Hypothalamus (tissue), 51 donors: ENCODE measurements around the gene ABCA4.

Source experiments
- DNase-seq, 51 donors: peaks; one replicate each; lab custom pipeline; 2025; lab: John Stamatoyannopoulos, UW

ABCA4 gene

DNA sequence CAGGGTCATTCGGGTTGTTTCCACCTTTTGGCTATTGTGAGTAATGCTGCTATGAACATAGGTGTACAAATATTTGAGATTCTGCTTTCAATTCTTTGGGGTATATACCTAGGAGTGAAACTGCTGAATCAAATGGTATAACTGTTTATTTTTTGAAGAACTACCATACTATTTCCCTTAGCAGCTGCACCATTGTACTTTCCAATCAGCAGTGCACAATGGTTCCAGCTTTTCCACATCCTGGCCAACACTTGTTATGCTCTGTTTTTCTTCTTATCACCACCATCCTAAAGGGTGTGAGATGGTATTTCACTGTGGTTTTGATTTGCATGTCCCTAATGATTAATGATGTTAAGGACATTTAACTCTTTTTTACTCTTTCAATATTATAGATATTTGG, 3.6 kb upstream of the ABCA4 start:
- DNase-seq, result no peak

DNA sequence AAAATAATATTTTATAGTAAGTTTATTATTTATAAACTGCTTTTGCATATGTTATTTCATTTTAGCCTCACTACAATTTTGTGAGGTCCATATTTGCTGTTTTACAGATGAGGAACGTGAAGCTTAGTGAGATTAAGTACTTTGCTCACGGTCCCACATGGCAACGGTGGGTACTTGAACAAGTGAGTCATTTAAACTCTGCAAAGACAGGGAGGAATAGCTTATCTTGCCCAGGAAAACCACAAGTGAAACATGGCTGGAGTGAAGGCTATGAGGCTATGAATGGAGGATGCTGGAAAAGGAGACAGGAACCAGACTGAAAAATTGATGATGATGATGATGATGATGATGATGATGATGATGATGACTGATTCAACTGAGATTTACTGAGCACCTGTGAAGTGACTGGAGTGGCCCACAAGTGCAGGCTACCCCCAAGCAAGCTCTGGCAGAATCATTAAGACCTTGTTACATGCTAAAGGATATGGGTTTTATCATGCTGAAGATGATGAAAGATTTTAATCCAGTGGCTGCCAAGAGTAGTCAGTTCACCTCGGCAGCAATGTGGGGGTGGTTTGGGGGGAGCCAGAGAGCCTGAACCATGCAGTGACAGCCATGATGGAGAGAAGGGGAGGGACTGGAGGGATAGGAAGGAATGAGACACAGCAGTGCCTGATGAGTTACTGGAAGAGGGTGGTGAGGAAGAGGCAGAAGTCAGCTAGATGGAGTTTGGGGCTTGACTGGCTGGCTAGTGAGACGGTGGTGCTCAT, 1.4 kb upstream of the ABCA4 start:
- DNase-seq, result no peak

- DNase-seq, result no peak
These were observed 468 bp upstream of the ABCA4 start for GRCh38 chr1:94121411-94121821.

- DNase-seq, result no peak
These were observed 412 bp downstream of the ABCA4 start for GRCh38 chr1:94120570-94120901.

DNA sequence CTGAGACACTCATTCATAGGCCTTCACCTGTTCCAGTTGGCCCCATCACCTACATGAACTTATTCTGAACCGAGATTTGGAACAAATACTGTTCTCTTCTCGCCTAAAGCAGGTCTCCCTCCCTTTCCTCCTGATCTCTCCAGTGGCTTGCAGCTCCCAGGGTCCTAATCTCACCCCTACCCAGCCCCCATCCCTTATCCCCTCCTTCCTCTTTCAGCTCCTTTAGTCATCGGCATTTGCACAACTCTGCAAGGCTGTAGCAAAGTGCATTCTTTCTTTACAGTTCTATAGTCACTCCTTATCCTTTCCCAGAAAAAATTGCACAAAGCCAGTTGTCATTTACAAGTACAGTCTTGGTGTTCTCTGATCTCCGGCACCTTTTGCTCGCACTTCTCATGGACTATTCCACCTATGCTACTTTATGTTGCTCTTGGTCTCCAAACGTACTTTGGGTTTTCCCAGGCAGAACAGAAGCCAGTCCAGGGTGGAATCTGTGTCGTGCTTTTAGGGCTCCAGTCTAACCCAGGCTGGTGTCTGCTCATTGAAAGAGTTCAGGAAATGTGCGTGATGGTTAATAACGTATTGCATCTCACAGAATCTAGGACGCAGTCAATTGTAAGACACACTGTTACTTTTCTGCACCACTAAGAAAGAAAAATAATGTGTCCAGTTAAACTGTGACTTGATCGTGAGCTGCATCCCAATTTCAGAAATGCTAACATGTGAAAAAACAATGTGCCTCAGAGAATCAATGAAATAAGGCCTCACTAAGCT, 965 bp downstream of the ABCA4 start:
- no peak for DNase-seq

GRCh38 chr1:94119306-94119705, 1.6 kb downstream of the ABCA4 start:
- DNase-seq, result no peak

DNA sequence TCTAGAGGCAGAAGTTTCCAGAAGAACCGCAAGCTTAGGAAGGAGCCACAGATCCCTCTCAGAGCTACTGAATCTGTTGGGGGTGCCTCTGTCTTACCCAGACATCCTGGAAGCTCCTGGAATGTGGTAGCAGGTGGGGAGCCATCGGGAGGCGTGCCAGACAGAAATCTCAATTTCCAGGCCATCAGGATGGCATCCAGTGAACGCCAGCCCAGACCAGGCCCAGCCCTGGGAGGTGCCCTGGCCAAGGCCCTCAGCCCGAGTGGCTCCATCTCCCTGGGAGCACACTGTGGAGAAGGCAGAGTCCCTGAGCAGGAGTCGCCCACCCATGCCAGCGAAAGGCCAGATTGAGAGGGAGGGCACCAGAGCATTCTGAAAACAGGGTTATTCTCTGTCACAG, 2.5 kb downstream of the ABCA4 start:
- DNase-seq, result no peak

DNA sequence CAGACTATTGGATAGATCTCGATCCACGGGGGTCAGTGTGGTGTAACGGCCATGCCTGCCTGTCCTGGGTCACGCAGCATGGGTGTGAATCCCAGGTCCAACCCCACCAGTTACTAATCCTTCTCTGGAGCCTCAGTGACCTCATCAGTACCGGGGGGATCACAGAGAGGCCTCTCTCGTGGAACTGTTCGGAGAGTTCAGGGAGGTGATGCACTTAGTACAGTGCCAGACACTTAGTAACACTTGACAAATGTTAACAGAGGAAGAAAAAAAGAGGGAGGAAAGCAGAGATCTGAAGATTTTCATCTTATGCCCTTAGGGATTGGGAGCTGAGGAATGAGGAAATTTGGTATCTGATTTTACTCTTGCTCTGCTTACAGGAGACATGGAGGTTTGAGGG, 2.9 kb downstream of the ABCA4 start:
- no peak for DNase-seq

- no peak for DNase-seq
These were observed 3.6 kb downstream of the ABCA4 start for GRCh38 chr1:94117259-94117851.

DNA sequence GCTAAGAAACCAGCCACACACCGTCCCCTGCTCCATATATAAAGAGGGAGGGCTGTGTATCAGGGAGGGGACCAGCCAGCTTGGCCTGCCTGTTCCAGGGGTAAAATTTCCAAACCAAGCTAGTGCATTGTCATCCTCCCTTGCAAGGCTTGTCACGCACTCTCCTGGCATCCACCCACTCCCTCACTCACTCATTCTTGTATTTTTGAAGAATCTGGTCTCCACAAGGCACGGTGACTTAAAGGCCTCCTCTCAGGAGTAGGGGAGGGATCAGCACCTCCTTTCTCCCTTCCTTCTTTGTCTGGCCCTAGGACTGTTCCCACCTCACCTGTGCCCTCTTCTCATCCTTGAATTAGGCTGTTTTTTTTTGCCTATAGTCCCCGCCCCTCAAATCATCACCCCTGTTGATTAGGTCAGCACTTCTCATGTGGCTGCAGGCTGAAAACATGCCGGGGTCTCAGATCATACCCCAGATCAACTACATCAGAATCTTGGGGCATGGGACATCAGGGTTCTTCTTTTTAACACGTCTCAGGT, 5.0 kb downstream of the ABCA4 start:
- DNase-seq, result peak in 1 of 51 donors; percentile 17

DNA sequence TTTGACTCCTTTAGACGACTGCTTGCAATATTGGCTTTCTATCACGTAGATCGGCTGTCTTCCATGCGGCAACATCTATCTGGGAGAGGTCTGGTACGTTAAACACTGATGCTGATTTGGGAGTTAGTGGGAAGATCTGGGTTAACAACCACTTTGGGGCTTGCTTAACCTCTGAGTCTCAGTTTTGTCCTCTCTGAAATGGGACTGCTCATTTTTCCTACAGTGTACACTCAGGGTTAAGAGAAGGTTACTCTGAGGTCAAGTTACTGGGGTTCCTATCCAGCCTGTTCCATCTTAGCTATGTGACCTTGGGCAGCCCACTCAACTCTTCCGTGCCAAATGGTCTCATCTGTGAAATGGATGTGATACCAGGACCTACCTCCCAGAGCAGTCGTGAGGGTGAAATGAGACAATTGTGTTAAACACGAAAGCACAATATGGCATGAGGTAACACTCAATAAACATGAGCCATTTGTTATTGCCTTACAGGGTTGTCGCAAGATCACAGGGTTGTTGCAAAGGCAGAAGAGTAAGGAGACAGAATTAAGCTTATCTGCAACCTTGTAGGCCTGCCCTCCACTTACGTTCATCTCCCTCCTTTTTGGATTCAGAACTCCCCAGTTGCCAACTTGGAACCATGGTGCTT, 5.6 kb downstream of the ABCA4 start:
- no peak for DNase-seq

DNA sequence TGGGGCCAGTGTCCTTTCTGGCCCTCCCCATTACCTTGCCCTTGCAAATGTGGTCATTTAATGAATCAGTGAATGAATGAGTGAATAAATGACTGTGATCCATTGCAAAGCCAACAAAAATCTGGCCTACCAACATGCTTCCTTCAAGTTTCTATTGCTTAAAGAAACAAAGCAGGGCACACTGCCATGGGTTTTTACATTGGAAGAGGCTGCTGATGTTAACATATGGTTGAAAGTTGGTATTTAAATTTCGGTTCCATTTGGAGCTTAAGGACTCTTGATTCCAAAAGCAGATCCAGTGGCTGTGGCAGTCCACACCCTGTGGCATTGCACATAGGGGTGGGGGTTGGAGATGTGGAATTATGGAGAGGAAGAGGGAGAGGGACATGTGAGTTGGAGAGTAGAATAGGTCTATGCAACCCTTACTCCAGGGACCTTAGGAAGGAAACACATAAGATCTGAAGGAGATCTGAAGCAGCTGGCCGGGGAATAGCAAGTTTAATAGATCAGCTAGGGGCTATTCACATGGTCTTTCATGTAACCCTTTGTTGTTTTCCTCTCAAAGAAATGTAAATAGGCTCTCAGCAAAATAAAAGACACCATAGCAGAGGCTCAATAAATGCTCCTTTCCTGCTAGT, 7.2 kb downstream of the ABCA4 start:
- DNase-seq, result no peak

- no peak for DNase-seq
These were observed 9.1 kb downstream of the ABCA4 start for GRCh38 chr1:94111879-94112278.

GRCh38 chr1:94110946-94111740, 9.8 kb downstream of the ABCA4 start:
- DNase-seq, result no peak

DNA sequence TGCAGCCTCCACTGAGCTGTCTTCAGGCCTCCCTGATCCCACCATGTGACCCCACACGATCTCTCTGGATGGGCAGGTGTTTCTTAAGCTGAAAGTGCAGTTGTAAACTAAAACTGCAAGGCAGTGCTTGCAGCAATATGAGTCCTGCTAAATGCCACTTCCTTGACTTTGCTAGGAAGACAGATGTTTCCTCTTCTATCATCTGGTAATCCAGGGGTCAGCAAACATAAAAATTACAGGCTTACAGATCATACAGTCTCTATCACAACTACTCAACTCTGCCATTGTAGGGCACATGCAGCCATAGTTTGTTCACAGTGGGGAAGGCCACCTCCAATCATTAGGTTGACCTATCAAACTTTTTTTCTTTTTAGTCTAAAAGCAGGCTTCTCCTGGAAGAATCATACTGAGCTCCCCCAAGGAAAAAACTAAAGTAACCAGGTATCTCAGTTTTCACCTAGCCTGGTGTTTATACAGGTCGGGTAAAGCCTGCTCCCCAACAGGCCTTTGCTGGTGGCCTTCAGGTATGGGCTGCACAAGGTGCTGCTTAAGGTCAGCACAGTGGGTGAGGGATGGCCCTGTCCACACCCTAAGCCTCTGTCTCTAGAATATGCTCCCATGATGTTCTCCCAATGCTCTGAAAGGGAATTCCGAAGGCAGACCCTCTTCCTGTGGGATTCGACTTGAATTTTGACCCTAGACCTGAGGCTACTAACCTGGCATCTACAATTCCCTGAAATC, 10.8 kb downstream of the ABCA4 start:
- DNase-seq, result no peak

GRCh38 chr1:94109478-94109877, 11.5 kb downstream of the ABCA4 start:
- no peak for DNase-seq

DNA sequence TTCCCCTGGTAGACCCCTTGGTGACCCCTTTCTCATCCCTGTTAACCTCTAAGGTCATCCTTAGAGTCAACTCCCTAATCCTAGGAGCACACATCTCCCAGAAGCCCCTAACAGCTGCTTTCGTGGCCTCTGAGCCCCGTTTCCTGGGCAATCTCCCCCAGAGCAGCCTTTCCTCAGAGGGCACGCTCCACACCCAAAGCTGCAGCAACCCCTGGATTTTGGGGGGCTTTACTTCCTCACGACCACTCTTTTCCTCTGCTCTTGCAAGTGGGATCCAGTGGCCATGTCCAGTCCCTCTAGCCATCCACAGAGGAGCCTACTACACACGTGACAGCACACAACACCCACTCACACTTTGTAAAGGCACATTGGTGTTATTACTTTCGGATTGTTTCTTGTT, 13.8 kb downstream of the ABCA4 start:
- no peak for DNase-seq

GRCh38 chr1:94106716-94107115, 14.2 kb downstream of the ABCA4 start:
- DNase-seq, result no peak

DNA sequence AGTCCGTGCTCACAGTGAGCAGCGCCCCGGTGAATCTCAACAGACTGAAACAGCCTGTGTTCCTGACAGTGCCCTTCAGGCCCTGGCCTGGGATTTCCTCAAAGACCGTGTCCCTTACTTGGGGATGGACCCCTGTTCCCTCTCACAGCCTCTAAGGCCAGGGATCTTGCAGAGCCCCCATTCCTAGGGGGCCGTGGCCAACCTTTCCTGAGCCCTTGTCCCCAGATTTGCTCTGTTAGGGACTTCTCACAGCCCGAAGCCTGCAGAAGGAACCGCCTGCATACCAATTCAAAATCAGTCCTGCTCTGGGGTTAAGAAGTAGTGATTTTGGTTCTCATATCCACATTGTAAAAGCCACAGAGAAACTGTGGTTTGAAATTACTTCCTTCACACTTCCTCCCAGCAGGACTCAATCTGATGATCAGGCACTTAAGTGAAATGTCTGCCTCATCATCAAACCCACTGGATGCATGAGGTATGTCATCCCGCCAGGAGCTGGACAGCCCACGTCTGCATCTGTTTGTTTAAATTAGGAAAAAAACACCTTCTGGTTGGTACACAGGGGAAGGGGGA, 14.9 kb downstream of the ABCA4 start:
- no peak for DNase-seq
